LNCaP clone FGC (cell line): ENCODE results near the gene HTRA2.

Experiments
- DNase-seq: peaks from one replicate; pipeline ENCODE4 v3.0.0-alpha.2; 2011; ENCODE audit warnings: low read depth
- H3K4me3 ChIP-seq: 2 replicates; pipeline ENCODE4 v1.5.1; 2011; ENCODE audit warnings: mild to moderate bottlenecking, low read depth, low read length, control low read depth
- CTCF ChIP-seq: IDR thresholded peaks from 2 replicates; pipeline ENCODE4 v1.5.1; 2012; ENCODE audit warnings: mild to moderate bottlenecking; ENCODE audit not compliant: control insufficient read depth, insufficient read depth; ENCODE audit errors: extremely low read depth

HTRA2 gene

GRCh38 chr2:74514368-74515270, 15.1 kb upstream of the HTRA2 start, which contains the start of gene TLX2:
Gene TLX2, plus strand, starts transcription at chr2:74514450. Its CDS starts 357 bp downstream, at chr2:74514807.
- H3K4me3 ChIP-seq = no peak within 1 kb of the TSS
- no peak for TF ChIP-seq CTCF
- DNase-seq = no peak

- no peak for TF ChIP-seq CTCF
- no peak for DNase-seq
- H3K4me3 ChIP-seq = no peak overlapping the region
Measured at GRCh38 chr2:74515271-74515980, 14.3 kb upstream of the HTRA2 start.

- TF ChIP-seq CTCF = no peak
- no peak overlapping the region for H3K4me3 ChIP-seq
- no peak for DNase-seq
Measured at GRCh38 chr2:74515981-74516633, 13.6 kb upstream of the HTRA2 start.

- H3K4me3 ChIP-seq = no peak overlapping the region
- DNase-seq = no peak
- TF ChIP-seq CTCF = no peak
Measured at GRCh38 chr2:74516650-74517049, 13.1 kb upstream of the HTRA2 start.

- no peak for TF ChIP-seq CTCF
- no peak overlapping the region for H3K4me3 ChIP-seq
- no peak for DNase-seq
Measured at GRCh38 chr2:74522516-74522915, 7.2 kb upstream of the HTRA2 start.

GRCh38 chr2:74524005-74524404, 5.7 kb upstream of the HTRA2 start:
- TF ChIP-seq CTCF = no peak
- no peak for DNase-seq
- H3K4me3 ChIP-seq = no peak overlapping the region
